Astrocyte of the cerebellum (primary cell): ENCODE results near the gene C16orf89.

ENCODE experiments used
- DNase-seq: peaks from one replicate; pipeline ENCODE4 v3.0.0-alpha.2; 2011; ENCODE audit warnings: low read depth
- H3K4me3 ChIP-seq: 2 replicates; pipeline ENCODE4 v1.5.1; 2011; ENCODE audit warnings: mild to moderate bottlenecking, low read depth, low read length, moderate library complexity
- CTCF ChIP-seq: IDR thresholded peaks from 2 replicates; pipeline ENCODE4 v1.5.1; 2012; ENCODE audit warnings: low read length, low read depth, moderate library complexity, mild to moderate bottlenecking; ENCODE audit errors: missing control alignments
- in situ Hi-C: cut with HindIII; loops from 2 replicates; pipeline ENCODE4 v1.10.0; 2017; ENCODE audit warnings: low sequenced_read_pairs

C16orf89 gene

GRCh38 chr16:5032748-5033167 is 33.0 kb downstream of the C16orf89 start:
- TF ChIP-seq CTCF, result no peak
- in situ Hi-C loops, result no loop called here
- peak overlapping the region; percentile 73 for H3K4me3 ChIP-seq
- DNase-seq, result no peak

- DNase-seq, result no peak
- TF ChIP-seq CTCF, result no peak
- in situ Hi-C loops, result no loop called here
- H3K4me3 ChIP-seq, result no peak overlapping the region
These were observed 34.2 kb downstream of the C16orf89 start for GRCh38 chr16:5031601-5032000.

- no peak overlapping the region for H3K4me3 ChIP-seq
- DNase-seq, result no peak
These were observed 35.4 kb downstream of the C16orf89 start for GRCh38 chr16:5030251-5030870.

GRCh38 chr16:5028950-5029475 is 36.7 kb downstream of the C16orf89 start:
- in situ Hi-C loops, result no loop called here
- DNase-seq, result no peak
- no peak overlapping the region for H3K4me3 ChIP-seq
- no peak for TF ChIP-seq CTCF

More at GRCh38 chr16:5030251-5030870, 35.4 kb downstream of the C16orf89 start:
- no peak for TF ChIP-seq CTCF
- in situ Hi-C loops, result no loop called here

GRCh38 chr16:5027575-5028235 is 38.1 kb downstream of the C16orf89 start:
- in situ Hi-C loops, result no loop called here
- no peak for DNase-seq
- H3K4me3 ChIP-seq, result no peak overlapping the region
- TF ChIP-seq CTCF, result no peak

- in situ Hi-C loops, result no loop called here
- no peak for DNase-seq
- no peak overlapping the region for H3K4me3 ChIP-seq
- TF ChIP-seq CTCF, result no peak
These were observed 38.7 kb downstream of the C16orf89 start for GRCh38 chr16:5027086-5027485.
